ENCODE results near the gene NAAA.
"Not testable (repeated sequence)": the region's sequence is repeated elsewhere in the genome, so short reads cannot be mapped to it uniquely, and the experiment has no call there.

The NAAA gene

GRCh38 chr4:75940692-75941253, at the start of gene NAAA:
TSS of gene NAAA (minus strand) at chr4:75941013. CDS start at chr4:75940949, 64 bp downstream.
- Mint-ChIP-seq H3K9me3 (no peaks in the 10 kb centered on the region), H3K36me3 (peaks cover 13 to 23% of the 10 kb centered on the region in 2 donors), H3K27me3 (no peaks in the 10 kb centered on the region), H3K27ac (peak within 1 kb of the TSS; percentile 98), H3K4me1 (peaks cover 2 to 22% of the 10 kb centered on the region in 2 donors), H3K4me3 (peak within 1 kb of the TSS; percentile 95 to 97)
- ATAC-seq (replicated peaks) (peak; percentile 80 to 81), DNase-seq (peak; percentile 81)

DNA sequence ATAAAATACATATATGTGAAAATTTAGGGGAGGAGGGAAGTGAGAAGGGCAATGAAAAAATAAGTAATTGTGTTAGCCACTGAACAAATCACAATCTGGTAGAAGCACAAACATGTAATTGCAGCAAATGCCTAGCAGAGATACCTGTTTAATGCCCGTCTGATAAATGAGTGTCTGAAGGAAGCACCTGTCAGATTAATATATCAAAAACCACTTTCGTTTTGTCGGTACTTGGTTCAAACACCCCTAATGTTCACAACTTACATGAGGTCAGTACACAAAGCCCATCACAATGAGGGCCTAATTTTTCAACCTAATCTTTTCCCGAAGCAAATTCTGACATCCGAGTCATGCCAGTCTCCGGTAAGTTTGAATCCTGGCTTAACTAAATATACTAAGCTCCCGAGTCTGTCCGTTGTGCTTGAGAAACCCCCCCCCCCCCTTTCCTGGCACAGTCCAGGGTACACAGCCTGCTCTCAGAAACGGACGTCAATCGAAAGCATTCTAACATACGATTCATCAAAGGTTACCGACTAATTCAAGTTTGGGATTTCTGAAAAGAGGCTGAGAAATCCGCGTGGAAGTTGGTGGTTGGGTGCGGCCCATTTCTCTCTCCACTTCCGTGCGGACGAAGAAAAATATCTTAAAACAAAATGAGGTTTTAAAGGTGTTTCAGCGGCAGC, 49.2 kb upstream of the NAAA start:
- H3K36me3 Mint-ChIP-seq = peaks cover 17 to 23% of the 10 kb centered on the region in 2 donors
- DNase-seq = no peak
- H3K27me3 Mint-ChIP-seq = peaks cover 8 to 11% of the 10 kb centered on the region in 2 donors
- H3K4me1 Mint-ChIP-seq = peaks cover 22 to 27% of the 10 kb centered on the region in 2 donors
- ATAC-seq (replicated peaks) = no peak
- peaks cover 0 to 5% of the 10 kb centered on the region in 2 donors for H3K9me3 Mint-ChIP-seq
- H3K27ac Mint-ChIP-seq = peak overlapping the region; percentile 93
- peak overlapping the region; percentile 88 to 94 for H3K4me3 Mint-ChIP-seq

DNA sequence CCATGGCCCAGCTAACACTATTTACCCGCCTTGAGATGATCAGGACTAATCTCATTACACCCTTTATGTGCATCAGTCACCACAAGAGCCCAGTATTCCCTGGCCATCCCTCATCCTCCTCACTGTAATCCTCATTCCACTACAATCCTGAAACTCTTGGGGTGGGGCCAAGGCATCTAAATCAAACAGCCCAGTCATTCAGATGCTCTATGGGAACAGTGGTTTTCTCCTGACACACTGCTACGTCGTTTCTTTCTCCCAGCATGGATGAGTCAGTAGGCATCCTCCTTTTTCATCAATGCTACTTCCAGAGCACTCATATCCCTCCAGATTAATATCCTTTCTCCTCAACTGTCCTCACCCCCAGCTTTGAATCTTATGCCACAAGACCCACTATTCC, 44.3 kb upstream of the NAAA start:
- H3K9me3 Mint-ChIP-seq = peaks cover 1 to 5% of the 10 kb centered on the region in 2 donors
- peaks cover 22 to 27% of the 10 kb centered on the region in 2 donors for H3K4me1 Mint-ChIP-seq
- no peak overlapping the region for H3K4me3 Mint-ChIP-seq
- H3K27ac Mint-ChIP-seq = no peak overlapping the region
- H3K27me3 Mint-ChIP-seq = no peaks in the 10 kb centered on the region
- H3K36me3 Mint-ChIP-seq = peaks cover 35 to 39% of the 10 kb centered on the region in 2 donors
- ATAC-seq (replicated peaks) (no peak), DNase-seq (no peak)

GRCh38 chr4:75980576-75980975, 39.8 kb upstream of the NAAA start:
- H3K27me3 Mint-ChIP-seq = no peaks in the 10 kb centered on the region
- ATAC-seq (replicated peaks) = no peak
- no peak overlapping the region for H3K27ac Mint-ChIP-seq
- peaks cover 33 to 41% of the 10 kb centered on the region in 2 donors for H3K36me3 Mint-ChIP-seq
- peaks cover 0 to 1% of the 10 kb centered on the region in 2 donors for H3K9me3 Mint-ChIP-seq
- no peak for DNase-seq
- H3K4me3 Mint-ChIP-seq = no peak overlapping the region
- H3K4me1 Mint-ChIP-seq = no peaks in the 10 kb centered on the region

- H3K27ac Mint-ChIP-seq = no peak overlapping the region
- ATAC-seq (replicated peaks) (no peak), DNase-seq (no peak)
- no peak overlapping the region for H3K4me3 Mint-ChIP-seq
- H3K36me3 Mint-ChIP-seq = peaks cover 37 to 57% of the 10 kb centered on the region in 2 donors
- H3K27me3 Mint-ChIP-seq = no peaks in the 10 kb centered on the region
- no peaks in the 10 kb centered on the region for H3K4me1 Mint-ChIP-seq
- H3K9me3 Mint-ChIP-seq = no peaks in the 10 kb centered on the region
Measured at GRCh38 chr4:75976177-75976576, 35.4 kb upstream of the NAAA start.

GRCh38 chr4:75973766-75974165, 33.0 kb upstream of the NAAA start:
- H3K27ac Mint-ChIP-seq = no peak overlapping the region
- no peak overlapping the region for H3K4me3 Mint-ChIP-seq
- H3K27me3 Mint-ChIP-seq = no peaks in the 10 kb centered on the region
- H3K9me3 Mint-ChIP-seq = no peaks in the 10 kb centered on the region
- peaks cover 39 to 61% of the 10 kb centered on the region in 2 donors for H3K36me3 Mint-ChIP-seq
- DNase-seq (no peak), ATAC-seq (replicated peaks) (no peak)
- H3K4me1 Mint-ChIP-seq = no peaks in the 10 kb centered on the region

DNA sequence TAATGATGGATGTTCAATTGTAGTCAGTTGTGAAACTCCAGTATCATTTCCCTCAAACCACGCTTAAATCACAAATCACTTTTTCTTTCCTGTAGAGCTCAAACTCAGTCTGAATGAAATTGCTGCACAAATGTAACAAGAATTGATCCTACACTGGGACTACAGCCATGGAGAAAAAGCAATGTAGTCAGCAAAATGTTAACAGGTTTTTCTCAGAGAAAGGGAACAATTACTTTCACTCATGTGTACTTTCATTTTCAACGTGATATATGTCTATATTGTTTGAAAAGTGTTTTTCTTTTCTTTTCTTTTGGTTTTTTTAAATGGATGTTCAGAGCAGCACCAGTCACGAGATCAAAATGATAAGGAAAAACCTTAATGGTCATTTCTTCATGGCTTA, 27.3 kb upstream of the NAAA start:
- H3K36me3 Mint-ChIP-seq = peaks cover 72 to 79% of the 10 kb centered on the region in 2 donors
- no peak for DNase-seq
- H3K27me3 Mint-ChIP-seq = no peaks in the 10 kb centered on the region
- H3K4me3 Mint-ChIP-seq = no peak overlapping the region
- no peak overlapping the region for H3K27ac Mint-ChIP-seq
- peaks cover 0 to 6% of the 10 kb centered on the region in 2 donors for H3K9me3 Mint-ChIP-seq
- no peaks in the 10 kb centered on the region for H3K4me1 Mint-ChIP-seq
- ATAC-seq (replicated peaks) = no peak

GRCh38 chr4:75963558-75963957, 22.7 kb upstream of the NAAA start:
- ATAC-seq (replicated peaks) (no peak), DNase-seq (no peak)
- H3K4me3 Mint-ChIP-seq = no peak overlapping the region
- no peaks in the 10 kb centered on the region for H3K27me3 Mint-ChIP-seq
- H3K36me3 Mint-ChIP-seq = peaks cover 80 to 86% of the 10 kb centered on the region in 2 donors
- H3K27ac Mint-ChIP-seq = no peak overlapping the region
- no peaks in the 10 kb centered on the region for H3K4me1 Mint-ChIP-seq
- H3K9me3 Mint-ChIP-seq = peaks cover 0 to 6% of the 10 kb centered on the region in 2 donors

DNA sequence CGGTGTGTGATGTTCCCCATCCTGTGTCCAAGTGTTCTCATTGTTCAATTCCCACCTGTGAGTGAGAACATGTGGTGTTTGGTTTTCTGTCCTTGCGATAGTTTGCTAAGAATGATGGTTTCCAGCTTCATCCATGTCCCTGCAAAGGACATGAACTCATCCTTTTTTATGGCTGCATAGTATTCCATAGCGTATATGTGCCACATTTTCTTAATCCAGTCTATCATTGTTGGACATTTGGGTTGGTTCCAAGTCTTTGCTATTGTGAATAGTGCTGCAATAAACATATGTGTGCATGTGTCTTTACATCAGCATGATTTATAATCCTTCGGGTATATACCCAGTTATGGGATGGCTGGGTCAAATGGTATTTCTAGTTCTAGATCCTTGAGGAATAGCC, 21.3 kb upstream of the NAAA start:
- peaks cover 78 to 84% of the 10 kb centered on the region in 2 donors for H3K36me3 Mint-ChIP-seq
- H3K4me3 Mint-ChIP-seq; DNase-seq; ATAC-seq (replicated peaks); H3K9me3 Mint-ChIP-seq; H3K4me1 Mint-ChIP-seq; H3K27me3 Mint-ChIP-seq; H3K27ac Mint-ChIP-seq: not testable (repeated sequence)

DNA sequence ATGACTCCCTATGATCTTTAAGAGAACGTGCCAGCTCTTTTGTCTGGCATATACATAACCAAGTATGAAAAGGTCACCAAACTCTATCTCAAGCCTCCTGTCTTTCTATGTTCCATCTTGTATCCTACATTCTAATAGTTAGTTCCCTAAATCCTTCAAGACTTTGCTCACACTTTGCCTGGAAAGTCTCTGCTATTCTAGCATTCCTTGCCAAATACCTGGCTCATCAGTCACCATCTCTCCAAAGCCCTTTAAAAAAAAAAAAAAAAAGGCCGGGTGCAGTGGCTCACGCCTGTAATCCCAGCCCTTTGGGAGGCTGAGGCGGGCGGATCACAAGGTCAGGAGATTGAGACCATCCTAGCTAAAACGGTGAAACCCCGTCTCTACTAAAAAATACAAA, 17.7 kb upstream of the NAAA start:
- not testable (repeated sequence) for H3K27me3 Mint-ChIP-seq; DNase-seq; H3K4me1 Mint-ChIP-seq; H3K9me3 Mint-ChIP-seq; ATAC-seq (replicated peaks); H3K27ac Mint-ChIP-seq; H3K4me3 Mint-ChIP-seq
- H3K36me3 Mint-ChIP-seq = peaks cover 63 to 78% of the 10 kb centered on the region in 2 donors

DNA sequence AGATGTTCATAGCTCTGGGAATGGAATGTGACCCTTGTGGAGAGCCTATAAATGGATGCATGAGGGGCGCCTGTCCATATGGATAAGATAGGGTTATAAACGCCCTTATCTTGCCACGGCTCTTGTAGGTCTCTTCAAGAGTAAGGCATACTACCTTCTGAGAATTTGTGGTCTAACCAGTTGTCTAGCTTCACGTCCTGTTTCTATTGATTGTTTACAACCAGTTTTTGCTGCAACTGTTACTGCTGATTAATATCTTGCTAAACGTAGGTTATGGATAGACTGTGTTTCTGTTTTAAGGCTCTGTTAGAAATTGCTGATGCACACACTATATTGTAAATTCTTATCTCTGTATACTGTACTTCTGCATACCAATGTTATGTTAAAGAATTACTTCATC, 14.0 kb upstream of the NAAA start:
- ATAC-seq (replicated peaks); DNase-seq; H3K4me3 Mint-ChIP-seq; H3K27me3 Mint-ChIP-seq; H3K27ac Mint-ChIP-seq; H3K9me3 Mint-ChIP-seq: not testable (repeated sequence)
- Mint-ChIP-seq H3K4me1 (peaks cover 8 to 13% of the 10 kb centered on the region in 2 donors), H3K36me3 (peaks cover 50 to 65% of the 10 kb centered on the region in 2 donors)

GRCh38 chr4:75953509-75953908, 12.7 kb upstream of the NAAA start:
- H3K9me3 Mint-ChIP-seq = no peaks in the 10 kb centered on the region
- ATAC-seq (replicated peaks) (no peak), DNase-seq (no peak)
- H3K27ac Mint-ChIP-seq = no peak overlapping the region
- H3K27me3 Mint-ChIP-seq = no peaks in the 10 kb centered on the region
- no peak overlapping the region for H3K4me3 Mint-ChIP-seq
- peaks cover 10 to 18% of the 10 kb centered on the region in 2 donors for H3K4me1 Mint-ChIP-seq
- peaks cover 47 to 65% of the 10 kb centered on the region in 2 donors for H3K36me3 Mint-ChIP-seq

DNA sequence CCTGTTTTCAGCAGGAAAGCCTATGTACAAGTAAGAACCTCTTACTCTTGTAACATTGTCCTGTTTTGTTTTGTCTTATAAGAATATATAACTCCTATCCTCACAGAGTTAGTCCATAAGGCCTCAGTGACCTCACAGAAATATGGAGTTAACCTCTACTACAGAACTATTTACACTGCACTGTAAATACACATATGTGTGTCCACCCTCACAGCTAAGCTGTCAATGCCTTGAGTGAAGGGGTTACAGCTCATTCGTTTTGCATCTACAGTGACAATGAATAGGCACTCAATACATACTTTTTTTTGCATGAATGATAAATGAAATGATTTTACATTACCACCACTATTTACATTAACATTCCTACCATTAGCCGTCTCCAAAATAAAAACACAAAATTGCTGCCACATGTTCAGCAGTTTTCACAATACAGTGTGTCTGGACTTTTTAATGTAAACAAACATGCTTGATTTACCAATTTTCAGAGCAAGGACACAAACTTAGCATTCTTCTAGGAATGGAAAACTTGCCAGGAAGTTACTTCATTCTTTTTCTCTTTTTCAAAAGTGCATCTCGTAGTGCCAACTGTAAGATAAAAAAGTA, 9.5 kb upstream of the NAAA start:
- Mint-ChIP-seq H3K27me3 (no peaks in the 10 kb centered on the region), H3K9me3 (no peaks in the 10 kb centered on the region), H3K36me3 (peaks cover 26 to 46% of the 10 kb centered on the region in 2 donors), H3K27ac (no peak overlapping the region), H3K4me3 (no peak overlapping the region), H3K4me1 (peaks cover 10 to 18% of the 10 kb centered on the region in 2 donors)
- no peak for ATAC-seq (replicated peaks)
- DNase-seq = no peak

DNA sequence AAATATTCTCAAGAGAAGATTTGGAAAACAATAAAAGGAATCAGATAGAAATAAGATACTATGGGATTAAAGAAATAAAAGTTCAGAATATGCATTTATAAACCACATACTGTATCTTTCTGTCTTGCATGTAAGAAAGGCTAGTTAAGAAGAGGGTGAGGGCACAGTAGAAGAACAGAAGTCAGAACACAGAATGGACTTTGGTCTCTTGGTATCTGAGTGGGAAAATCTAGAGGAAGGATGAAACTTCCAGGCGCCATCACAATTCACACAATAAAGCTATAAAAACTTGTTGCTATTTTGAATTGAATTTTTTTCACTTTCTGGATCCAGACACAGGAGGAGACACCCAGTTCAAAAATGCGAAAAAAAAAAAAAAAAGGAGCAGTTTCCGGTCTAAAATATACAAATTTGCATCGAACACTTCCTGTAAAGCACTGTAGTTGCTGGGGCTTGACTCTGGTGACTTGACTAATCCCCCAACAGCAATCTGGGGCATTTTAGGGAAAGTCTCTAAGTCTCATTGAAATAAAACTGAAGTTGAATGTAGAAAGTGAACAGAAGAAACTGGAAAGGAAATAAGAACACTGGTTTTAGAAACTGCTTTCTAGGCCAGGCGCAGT, 8.1 kb upstream of the NAAA start:
- peak; percentile 51 to 77 for ATAC-seq (replicated peaks)
- no peaks in the 10 kb centered on the region for H3K27me3 Mint-ChIP-seq
- no peak for DNase-seq
- no peak overlapping the region for H3K4me3 Mint-ChIP-seq
- peaks cover 26 to 37% of the 10 kb centered on the region in 2 donors for H3K36me3 Mint-ChIP-seq
- H3K27ac Mint-ChIP-seq = no peak overlapping the region
- H3K9me3 Mint-ChIP-seq = no peaks in the 10 kb centered on the region
- H3K4me1 Mint-ChIP-seq = peaks cover 10 to 18% of the 10 kb centered on the region in 2 donors
